Measurements from ENCODE around the gene SLC9A9. TPM values are rescaled to one million over a fixed set of nuclear protein-coding genes. Genes with fewer than 3 reads are reported as not detected.

The SLC9A9 gene
- total RNA-seq, 1 experiment from 2014 or later, result not detected

- BruUV-seq (replicated peaks), result no TSS peak
- Mint-ChIP-seq H3K9me3 (ENCODE audit: unreplicated experiment) (no peaks in the 10 kb centered on the region), H3K4me3 (ENCODE audit: unreplicated experiment) (no peak overlapping the region), H3K27me3 (ENCODE audit: insufficient read depth, unreplicated experiment) (peaks cover 3% of the 10 kb centered on the region), H3K27ac (ENCODE audit: unreplicated experiment) (no peak overlapping the region), H3K4me1 (ENCODE audit: low read depth, unreplicated experiment) (no peaks in the 10 kb centered on the region), H3K36me3 (ENCODE audit: insufficient read depth, unreplicated experiment) (no peaks in the 10 kb centered on the region)
- ChIA-PET CTCF (no interaction called here), POLR2A (no interaction called here)
- no peak for TF ChIP-seq CTCF (IDR thresholded peaks at IDR 0.05; ENCODE audit: insufficient read depth in 1 of 2, low read depth in 1 of 2, low read length in 1 of 2, severe bottlenecking in 1 of 2, unreplicated experiment in 1 of 2)
- no peaks in the 10 kb centered on the region for H3K9me3 ChIP-seq
- H3K36me3 ChIP-seq (ENCODE audit: control insufficient read depth, insufficient read depth, low read length), result no peaks in the 10 kb centered on the region
- H3K4me3 ChIP-seq (ENCODE audit: low read depth, low read length), result no peak overlapping the region
- intact Hi-C loops (cut with micrococcal nuclease; ENCODE audit: unreplicated experiment), result no loop called here
- DNase-seq, result no peak
- no peaks in the 10 kb centered on the region for H3K4me1 ChIP-seq
- H3K27me3 ChIP-seq (replicated peaks; ENCODE audit: control insufficient read depth, insufficient read depth, low read length), result no peaks in the 10 kb centered on the region
These were observed 368.5 kb downstream of the SLC9A9 start for GRCh38 chr3:143479727-143480126.

- no TSS peak for BruUV-seq (replicated peaks)
- CTCF ChIA-PET, result no interaction called here
These were observed 370.1 kb downstream of the SLC9A9 start for GRCh38 chr3:143478115-143478693.

DNA sequence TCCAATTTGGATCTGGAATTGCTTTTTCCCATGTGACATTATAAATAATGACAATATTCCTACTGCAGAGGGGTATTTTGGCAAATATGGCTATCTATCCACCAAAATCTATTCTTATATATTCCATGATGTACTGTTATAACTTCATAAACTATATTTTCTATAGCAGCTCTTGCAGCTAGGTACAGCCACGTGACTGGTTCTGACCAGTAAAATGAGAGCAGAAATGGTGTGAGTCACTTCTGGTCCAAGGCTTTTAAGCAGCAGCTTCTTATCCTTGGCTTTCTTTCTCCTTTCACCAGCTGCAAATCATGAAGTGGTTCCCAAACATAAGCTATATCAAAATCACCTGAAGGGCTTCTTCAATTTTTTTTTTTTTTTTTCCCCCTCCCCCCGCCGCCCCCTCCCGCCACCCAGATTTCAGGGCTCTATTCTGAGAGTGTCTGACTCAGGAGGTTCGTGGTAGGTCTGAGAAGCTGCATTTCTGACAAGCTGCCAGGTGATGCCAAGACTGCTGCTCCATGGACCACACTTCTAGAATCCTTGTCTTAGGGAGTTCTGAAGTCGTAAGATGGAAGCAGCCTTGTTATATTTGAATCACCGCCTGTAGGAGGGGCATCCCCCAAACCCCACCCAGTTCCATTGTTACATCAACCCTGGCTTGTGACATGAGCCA, 371.2 kb downstream of the SLC9A9 start:
- BruUV-seq (replicated peaks), result no TSS peak
- Histone ChIP-seq H3K4me1 (no peaks in the 10 kb centered on the region), H3K4me3 (ENCODE audit: low read depth, low read length) (no peak overlapping the region), H3K9me3 (no peaks in the 10 kb centered on the region), H3K27me3 (replicated peaks; ENCODE audit: control insufficient read depth, insufficient read depth, low read length) (no peaks in the 10 kb centered on the region), H3K36me3 (ENCODE audit: control insufficient read depth, insufficient read depth, low read length) (no peaks in the 10 kb centered on the region)
- H3K9me3 Mint-ChIP-seq (ENCODE audit: unreplicated experiment), result no peaks in the 10 kb centered on the region
- TF ChIP-seq CTCF (IDR thresholded peaks at IDR 0.05; ENCODE audit: insufficient read depth in 1 of 2, low read depth in 1 of 2, low read length in 1 of 2, severe bottlenecking in 1 of 2, unreplicated experiment in 1 of 2), result no peak
- no peaks in the 10 kb centered on the region for H3K4me1 Mint-ChIP-seq (ENCODE audit: low read depth, unreplicated experiment)
- ChIA-PET CTCF (no interaction called here), POLR2A (no interaction called here)
- intact Hi-C loops (cut with micrococcal nuclease; ENCODE audit: unreplicated experiment), result no loop called here
- no peaks in the 10 kb centered on the region for H3K36me3 Mint-ChIP-seq (ENCODE audit: insufficient read depth, unreplicated experiment)
- no peak overlapping the region for H3K27ac Mint-ChIP-seq (ENCODE audit: unreplicated experiment)
- H3K4me3 Mint-ChIP-seq (ENCODE audit: unreplicated experiment), result no peak overlapping the region
- no peak for DNase-seq
- peaks cover 3% of the 10 kb centered on the region for H3K27me3 Mint-ChIP-seq (ENCODE audit: insufficient read depth, unreplicated experiment)

More at GRCh38 chr3:143478115-143478693, 370.1 kb downstream of the SLC9A9 start:
- no peak for DNase-seq
- H3K27ac Mint-ChIP-seq (ENCODE audit: unreplicated experiment), result no peak overlapping the region
- H3K9me3 Mint-ChIP-seq (ENCODE audit: unreplicated experiment), result no peaks in the 10 kb centered on the region
- intact Hi-C loops (cut with micrococcal nuclease; ENCODE audit: unreplicated experiment), result no loop called here
- peaks cover 3% of the 10 kb centered on the region for H3K27me3 Mint-ChIP-seq (ENCODE audit: insufficient read depth, unreplicated experiment)
- no peaks in the 10 kb centered on the region for H3K36me3 Mint-ChIP-seq (ENCODE audit: insufficient read depth, unreplicated experiment)
- Histone ChIP-seq H3K36me3 (ENCODE audit: control insufficient read depth, insufficient read depth, low read length) (no peaks in the 10 kb centered on the region), H3K4me3 (ENCODE audit: low read depth, low read length) (no peak overlapping the region), H3K9me3 (no peaks in the 10 kb centered on the region), H3K27me3 (replicated peaks; ENCODE audit: control insufficient read depth, insufficient read depth, low read length) (no peaks in the 10 kb centered on the region), H3K4me1 (no peaks in the 10 kb centered on the region)
- H3K4me1 Mint-ChIP-seq (ENCODE audit: low read depth, unreplicated experiment), result no peaks in the 10 kb centered on the region
- POLR2A ChIA-PET, result no interaction called here
- TF ChIP-seq CTCF (IDR thresholded peaks at IDR 0.05; ENCODE audit: insufficient read depth in 1 of 2, low read depth in 1 of 2, low read length in 1 of 2, severe bottlenecking in 1 of 2, unreplicated experiment in 1 of 2), result no peak
- H3K4me3 Mint-ChIP-seq (ENCODE audit: unreplicated experiment), result no peak overlapping the region
